ENCODE results near the gene C2CD3. TPM values are rescaled to one million over a fixed set of nuclear protein-coding genes. Genes with fewer than 3 reads are reported as not detected.
"Not testable (repeated sequence)": the region's sequence is repeated elsewhere in the genome, so short reads cannot be mapped to it uniquely, and the experiment has no call there.

C2CD3 gene
- total RNA-seq, 1 donor from 2014 or later: 23.9 TPM

DNA sequence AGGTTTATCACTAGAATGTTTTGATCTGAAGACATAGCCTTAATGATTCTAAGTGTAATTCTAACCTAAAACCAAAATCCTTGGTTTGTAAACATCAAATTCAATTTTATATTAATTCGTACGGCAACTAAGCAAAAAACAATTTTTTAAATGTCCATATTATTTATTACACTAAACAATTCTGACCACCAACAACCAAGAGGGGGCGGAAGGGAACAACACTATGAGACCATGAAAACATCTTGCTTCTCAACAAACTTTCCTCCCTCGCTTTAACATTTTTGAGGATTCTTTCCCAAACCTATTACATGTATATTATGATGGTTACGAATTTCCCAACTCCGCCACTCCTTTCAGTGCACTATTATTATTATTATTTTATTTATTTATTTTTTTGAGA is 181.6 kb downstream of the C2CD3 start:
- Mint-ChIP-seq H3K9me3 (ENCODE audit: unreplicated experiment) (no peaks in the 10 kb centered on the region), H3K4me1 (ENCODE audit: unreplicated experiment) (peaks cover 2% of the 10 kb centered on the region), H3K4me3 (ENCODE audit: unreplicated experiment) (no peak overlapping the region), H3K27ac (ENCODE audit: unreplicated experiment) (no peak overlapping the region), H3K36me3 (ENCODE audit: low read depth, unreplicated experiment) (no peaks in the 10 kb centered on the region), H3K27me3 (ENCODE audit: unreplicated experiment) (peaks cover 1% of the 10 kb centered on the region)
- TF ChIP-seq, protein P1, sequence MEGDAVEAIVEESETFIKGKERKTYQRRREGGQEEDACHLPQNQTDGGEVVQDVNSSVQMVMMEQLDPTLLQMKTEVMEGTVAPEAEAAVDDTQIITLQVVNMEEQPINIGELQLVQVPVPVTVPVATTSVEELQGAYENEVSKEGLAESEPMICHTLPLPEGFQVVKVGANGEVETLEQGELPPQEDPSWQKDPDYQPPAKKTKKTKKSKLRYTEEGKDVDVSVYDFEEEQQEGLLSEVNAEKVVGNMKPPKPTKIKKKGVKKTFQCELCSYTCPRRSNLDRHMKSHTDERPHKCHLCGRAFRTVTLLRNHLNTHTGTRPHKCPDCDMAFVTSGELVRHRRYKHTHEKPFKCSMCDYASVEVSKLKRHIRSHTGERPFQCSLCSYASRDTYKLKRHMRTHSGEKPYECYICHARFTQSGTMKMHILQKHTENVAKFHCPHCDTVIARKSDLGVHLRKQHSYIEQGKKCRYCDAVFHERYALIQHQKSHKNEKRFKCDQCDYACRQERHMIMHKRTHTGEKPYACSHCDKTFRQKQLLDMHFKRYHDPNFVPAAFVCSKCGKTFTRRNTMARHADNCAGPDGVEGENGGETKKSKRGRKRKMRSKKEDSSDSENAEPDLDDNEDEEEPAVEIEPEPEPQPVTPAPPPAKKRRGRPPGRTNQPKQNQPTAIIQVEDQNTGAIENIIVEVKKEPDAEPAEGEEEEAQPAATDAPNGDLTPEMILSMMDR (IDR thresholded peaks at IDR 0.05; ENCODE audit: unreplicated experiment): no peak
- no peak for DNase-seq (ENCODE audit: low spot score)

DNA sequence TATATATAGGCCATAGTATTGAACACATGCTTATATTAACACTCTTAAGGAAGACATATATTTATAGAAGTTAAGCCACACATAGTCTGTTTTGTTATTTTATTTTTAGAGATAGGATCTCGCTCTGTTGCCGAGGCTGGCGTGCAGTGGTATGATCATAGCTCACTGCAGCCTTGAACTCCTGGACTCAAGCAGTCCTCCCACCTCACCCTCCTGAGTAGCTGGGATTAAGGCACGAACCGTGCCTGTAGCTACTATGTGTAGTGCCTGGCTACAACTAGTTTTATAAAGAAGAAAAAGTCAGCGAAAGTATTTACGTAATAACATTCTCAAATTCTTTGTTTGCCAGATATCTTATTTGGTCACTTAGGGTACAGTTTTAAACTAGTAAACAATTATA is 182.6 kb downstream of the C2CD3 start:
- peaks cover 3% of the 10 kb centered on the region for H3K27me3 Mint-ChIP-seq (ENCODE audit: unreplicated experiment)
- peaks cover 7% of the 10 kb centered on the region for H3K4me1 Mint-ChIP-seq (ENCODE audit: unreplicated experiment)
- no peaks in the 10 kb centered on the region for H3K36me3 Mint-ChIP-seq (ENCODE audit: low read depth, unreplicated experiment)
- TF ChIP-seq, protein P1 (IDR thresholded peaks at IDR 0.05; ENCODE audit: unreplicated experiment): no peak
- H3K9me3 Mint-ChIP-seq (ENCODE audit: unreplicated experiment): no peaks in the 10 kb centered on the region
- no peak overlapping the region for H3K4me3 Mint-ChIP-seq (ENCODE audit: unreplicated experiment)
- H3K27ac Mint-ChIP-seq (ENCODE audit: unreplicated experiment): no peak overlapping the region
- DNase-seq (ENCODE audit: low spot score): no peak

DNA sequence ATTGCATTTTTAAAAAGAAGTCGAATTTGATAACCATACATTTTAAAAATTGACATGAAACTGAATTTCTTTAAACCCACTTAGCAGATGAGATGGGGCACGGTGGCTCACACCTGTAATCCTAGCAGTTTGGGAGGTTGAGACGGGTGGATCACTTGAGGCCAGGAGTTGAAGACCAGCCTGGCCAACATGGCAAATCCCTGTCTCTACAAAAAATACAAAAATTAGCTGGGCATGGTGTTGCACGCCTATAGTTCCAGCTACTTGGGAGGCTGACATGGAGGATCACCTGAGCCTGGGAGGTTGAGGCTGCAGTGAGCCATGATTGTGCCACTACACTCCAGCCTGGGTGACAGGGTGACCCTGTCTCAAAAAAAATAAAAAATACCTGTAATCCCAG is 185.1 kb downstream of the C2CD3 start:
- not testable (repeated sequence) for H3K4me3 Mint-ChIP-seq (ENCODE audit: unreplicated experiment); H3K36me3 Mint-ChIP-seq (ENCODE audit: low read depth, unreplicated experiment); H3K27ac Mint-ChIP-seq (ENCODE audit: unreplicated experiment); H3K9me3 Mint-ChIP-seq (ENCODE audit: unreplicated experiment); DNase-seq (ENCODE audit: low spot score)
- Mint-ChIP-seq H3K4me1 (ENCODE audit: unreplicated experiment) (peaks cover 19% of the 10 kb centered on the region), H3K27me3 (ENCODE audit: unreplicated experiment) (peaks cover 10% of the 10 kb centered on the region)

DNA sequence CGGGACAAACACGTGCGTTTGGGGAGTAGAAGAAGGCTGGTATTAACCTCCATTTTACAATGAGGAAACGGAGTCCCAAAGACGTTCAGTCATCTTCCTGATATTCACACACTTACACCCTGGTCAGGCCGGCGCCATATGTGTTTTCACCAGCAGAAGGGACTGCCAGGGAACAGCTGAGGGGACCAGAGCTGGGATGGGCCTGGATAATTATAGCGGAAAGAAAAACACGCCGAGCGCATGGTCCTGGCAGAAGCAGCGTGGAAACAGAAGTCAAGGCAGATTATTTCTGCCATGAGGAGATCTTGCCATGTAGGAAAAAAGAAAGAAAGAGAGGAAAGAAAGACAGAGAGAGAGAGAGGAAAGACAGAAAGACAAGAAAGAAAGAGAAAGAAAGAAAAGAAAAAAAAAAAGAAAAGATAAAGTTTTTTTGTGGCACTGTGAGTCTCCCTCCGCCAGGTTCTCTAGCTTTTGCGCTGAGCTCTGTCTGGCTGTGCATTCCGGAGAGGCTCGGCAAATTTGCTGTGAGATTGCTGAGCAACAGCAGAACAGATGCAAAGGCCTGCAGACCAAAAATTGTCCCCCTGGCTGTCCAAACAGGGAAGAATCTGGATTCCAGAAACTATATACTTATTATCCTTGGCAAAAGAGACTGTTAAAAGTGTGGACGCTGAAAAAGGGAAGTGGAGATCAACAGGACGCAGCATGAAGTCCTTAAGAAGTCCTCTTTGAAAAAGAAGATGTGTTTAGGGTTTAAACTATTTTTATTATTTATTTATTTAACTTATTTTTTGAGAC is 186.9 kb downstream of the C2CD3 start:
- no peak for DNase-seq (ENCODE audit: low spot score)
- TF ChIP-seq, protein P1 (IDR thresholded peaks at IDR 0.05; ENCODE audit: unreplicated experiment): no peak
- Mint-ChIP-seq H3K9me3 (ENCODE audit: unreplicated experiment) (no peaks in the 10 kb centered on the region), H3K4me3 (ENCODE audit: unreplicated experiment) (peak overlapping the region; percentile 98), H3K27me3 (ENCODE audit: unreplicated experiment) (peaks cover 12% of the 10 kb centered on the region), H3K36me3 (ENCODE audit: low read depth, unreplicated experiment) (peaks cover 8% of the 10 kb centered on the region), H3K4me1 (ENCODE audit: unreplicated experiment) (peaks cover 30% of the 10 kb centered on the region), H3K27ac (ENCODE audit: unreplicated experiment) (peak overlapping the region; percentile 48)

DNA sequence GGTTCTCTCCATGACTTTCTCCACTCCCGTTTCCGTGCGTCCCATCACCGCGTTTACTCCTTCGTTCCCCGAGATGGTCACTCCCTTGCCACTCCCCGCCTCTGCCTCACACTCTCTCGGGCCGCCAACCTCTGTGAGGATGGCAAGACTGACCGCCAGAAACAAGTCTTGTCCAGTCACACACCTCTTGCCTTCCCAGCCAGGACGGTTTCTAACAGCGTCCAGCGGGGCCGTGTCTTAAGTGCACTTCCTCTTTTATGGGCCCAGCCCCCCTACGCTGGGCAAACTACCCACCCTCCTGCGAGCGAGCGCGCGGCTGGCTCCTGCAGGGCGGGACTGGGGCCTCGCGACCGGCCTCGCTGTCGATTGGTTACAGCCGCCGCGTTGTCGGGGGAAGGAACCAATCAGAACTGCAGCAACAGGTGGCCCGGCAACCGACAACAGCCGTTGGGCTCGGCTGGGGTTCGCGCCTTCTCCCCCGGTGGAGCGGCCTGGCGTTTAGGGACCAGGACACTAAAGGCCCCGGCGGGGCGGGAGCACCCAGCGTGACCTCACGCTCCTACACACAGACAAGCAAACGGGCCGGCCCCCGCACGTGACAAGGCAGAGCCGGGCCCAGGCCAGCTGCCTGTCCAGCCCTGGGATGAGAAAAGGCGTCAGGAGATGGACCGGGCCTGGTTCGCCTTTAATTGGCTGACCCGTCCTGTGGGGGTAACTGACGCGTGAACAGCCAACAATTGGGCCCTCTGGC is 187.6 kb downstream of the C2CD3 start:
- Mint-ChIP-seq H3K4me1 (ENCODE audit: unreplicated experiment) (peaks cover 31% of the 10 kb centered on the region), H3K27me3 (ENCODE audit: unreplicated experiment) (peaks cover 12% of the 10 kb centered on the region), H3K36me3 (ENCODE audit: low read depth, unreplicated experiment) (peaks cover 9% of the 10 kb centered on the region), H3K27ac (ENCODE audit: unreplicated experiment) (peak overlapping the region; percentile 99), H3K9me3 (ENCODE audit: unreplicated experiment) (no peaks in the 10 kb centered on the region), H3K4me3 (ENCODE audit: unreplicated experiment) (peak overlapping the region; percentile 98)
- peak; percentile 87 for DNase-seq (ENCODE audit: low spot score)
- TF ChIP-seq, protein P1 (IDR thresholded peaks at IDR 0.05; ENCODE audit: unreplicated experiment): no peak

Data from endothelial cell (in vitro differentiated cells).